ENCODE measurements around the gene TTLL3.

The TTLL3 gene

GRCh38 chr3:9806688-9807589 is 3.1 kb upstream of the TTLL3 start:
- no peak for DNase-seq

- no peak for DNase-seq
These were observed 2.1 kb upstream of the TTLL3 start for GRCh38 chr3:9807981-9808344.

GRCh38 chr3:9808345-9809037 is 1.6 kb upstream of the TTLL3 start:
- DNase-seq = peak; percentile 52

GRCh38 chr3:9809239-9809614 is 835 bp upstream of the TTLL3 start:
- no peak for DNase-seq

GRCh38 chr3:9810433-9810770 is 340 bp downstream of the TTLL3 start:
- DNase-seq = no peak

- DNase-seq = no peak
These were observed 784 bp downstream of the TTLL3 start for GRCh38 chr3:9810846-9811245.

GRCh38 chr3:9812870-9813483 is 2.9 kb downstream of the TTLL3 start:
- DNase-seq = no peak

- no peak for DNase-seq
These were observed 5.9 kb downstream of the TTLL3 start for GRCh38 chr3:9815986-9816385.

GRCh38 chr3:9817436-9817835 is 7.4 kb downstream of the TTLL3 start:
- DNase-seq = no peak

GRCh38 chr3:9818666-9819335 is 8.7 kb downstream of the TTLL3 start:
- DNase-seq = no peak

- no peak for DNase-seq
These were observed 10.5 kb downstream of the TTLL3 start for GRCh38 chr3:9820543-9820942.

GRCh38 chr3:9820946-9821345 is 10.9 kb downstream of the TTLL3 start:
- no peak for DNase-seq

- DNase-seq = no peak
These were observed 15.5 kb downstream of the TTLL3 start for GRCh38 chr3:9825451-9826040.

GRCh38 chr3:9826815-9827573 is 16.9 kb downstream of the TTLL3 start:
- DNase-seq = no peak

- no peak for DNase-seq
These were observed 19.0 kb downstream of the TTLL3 start for GRCh38 chr3:9828801-9829755.

GRCh38 chr3:9831253-9831652 is 21.2 kb downstream of the TTLL3 start:
- no peak for DNase-seq

GRCh38 chr3:9833078-9833477 is 23.0 kb downstream of the TTLL3 start:
- DNase-seq = no peak

GRCh38 chr3:9834520-9835380 is 24.7 kb downstream of the TTLL3 start:
- no peak for DNase-seq

GRCh38 chr3:9837701-9838582 is 27.9 kb downstream of the TTLL3 start:
- DNase-seq = no peak

Data from stimulated activated CD4-positive, alpha-beta T cell treated with anti-CD3 and anti-CD28 coated beads, Interleukin-4, amount 100 ng/mL, for 1 hour (primary cell).